Stimulated activated CD4-positive, alpha-beta T cell treated with anti-CD3 and anti-CD28 coated beads, Interleukin-2, amount 100 ng/mL, for 4 hours (primary cell): ENCODE data around the gene KCTD8.

Experiments
- DNase-seq: peaks from one replicate; pipeline ENCODE4 v3.0.0-alpha.2; 2020; ENCODE audit warnings: low read depth

The KCTD8 gene

GRCh38 chr4:44448521-44449461 lies at the start of gene KCTD8:
Gene KCTD8, minus strand, starts transcription at chr4:44448809.
- peak; percentile 14 for DNase-seq

DNA sequence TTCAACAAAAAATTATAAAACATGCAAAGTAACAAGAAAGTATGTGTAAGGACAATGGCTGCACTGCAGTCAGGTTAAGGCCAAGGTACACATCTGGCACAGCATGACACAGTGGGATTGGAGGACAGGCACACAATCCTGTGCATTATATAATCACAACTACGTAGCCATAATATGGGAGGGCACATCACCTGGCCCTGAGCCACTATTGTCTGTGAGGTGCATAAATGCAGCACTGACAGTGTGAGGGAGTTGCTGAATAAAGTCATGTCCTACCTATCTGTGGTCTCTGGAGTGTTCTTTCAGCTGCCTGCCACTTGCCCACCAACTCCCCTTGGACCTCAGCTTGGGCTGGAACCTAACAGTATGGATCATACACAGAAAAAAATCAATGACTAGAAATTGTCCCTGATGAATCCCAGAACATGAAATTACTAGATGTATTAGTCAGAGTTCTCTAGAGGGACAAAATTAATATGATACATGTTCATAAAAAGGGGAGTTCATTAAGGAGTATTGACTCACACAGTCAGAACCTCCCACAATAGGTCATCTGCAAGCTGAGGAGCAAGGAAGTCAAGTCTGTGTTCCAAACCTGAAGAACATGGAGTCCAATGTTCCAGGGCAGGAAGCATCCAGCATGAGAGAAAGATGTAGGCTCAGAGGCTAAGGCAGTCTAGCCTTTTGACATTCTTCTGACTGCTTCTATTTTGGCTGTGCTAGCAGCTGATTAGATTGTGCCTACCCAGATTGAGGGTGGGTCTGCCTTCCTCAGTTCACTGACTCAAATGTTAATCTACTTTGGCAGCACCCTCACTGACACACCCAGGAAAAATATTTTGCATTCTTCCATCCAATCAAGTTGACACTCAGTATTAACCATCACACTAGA lies 46.4 kb upstream of the KCTD8 start:
- DNase-seq = no peak

DNA sequence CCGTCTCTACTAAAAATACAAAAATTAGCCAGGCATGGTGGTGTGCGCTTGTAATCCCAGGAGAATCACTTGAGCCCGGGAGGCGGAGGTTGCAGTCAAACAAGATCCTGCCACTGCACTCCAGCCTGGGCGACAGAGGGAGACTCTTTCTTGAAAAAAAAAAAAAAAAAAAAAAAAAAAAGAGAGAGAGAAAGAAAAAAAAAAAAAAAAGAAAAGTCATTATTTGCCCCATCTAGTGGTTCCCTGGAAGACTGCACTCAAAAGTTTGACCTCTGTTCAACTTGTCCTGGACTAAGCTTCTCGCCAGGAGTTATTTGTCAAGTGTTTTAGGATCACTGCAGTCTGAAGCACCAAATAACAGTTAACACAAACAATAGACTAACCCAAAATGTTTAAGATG lies 45.3 kb upstream of the KCTD8 start:
- DNase-seq = no peak

- no peak for DNase-seq
Observed at GRCh38 chr4:44487341-44487740, 38.7 kb upstream of the KCTD8 start.

- no peak for DNase-seq
Observed at GRCh38 chr4:44479731-44480130, 31.1 kb upstream of the KCTD8 start.

DNA sequence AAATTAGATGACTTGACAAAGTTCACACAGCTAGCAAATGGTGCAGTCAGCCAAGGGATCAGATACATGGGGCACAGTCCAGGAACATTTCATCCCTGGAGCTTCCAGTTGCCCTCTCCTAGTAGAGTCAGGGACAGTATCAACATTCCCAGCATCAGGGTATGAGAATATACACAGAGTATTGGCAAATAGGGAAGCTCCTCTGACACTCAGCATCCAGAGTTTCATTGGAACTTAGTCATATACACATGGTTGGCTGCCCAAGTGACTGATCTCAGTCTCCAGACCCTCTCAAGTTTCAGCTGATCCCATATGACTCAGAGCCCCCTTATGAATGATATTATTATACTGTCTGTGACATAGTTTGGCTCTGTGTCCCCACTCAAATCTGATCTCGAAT lies 13.7 kb upstream of the KCTD8 start:
- DNase-seq = no peak

GRCh38 chr4:44447563-44448504 lies 775 bp downstream of the KCTD8 start:
- DNase-seq = no peak

DNA sequence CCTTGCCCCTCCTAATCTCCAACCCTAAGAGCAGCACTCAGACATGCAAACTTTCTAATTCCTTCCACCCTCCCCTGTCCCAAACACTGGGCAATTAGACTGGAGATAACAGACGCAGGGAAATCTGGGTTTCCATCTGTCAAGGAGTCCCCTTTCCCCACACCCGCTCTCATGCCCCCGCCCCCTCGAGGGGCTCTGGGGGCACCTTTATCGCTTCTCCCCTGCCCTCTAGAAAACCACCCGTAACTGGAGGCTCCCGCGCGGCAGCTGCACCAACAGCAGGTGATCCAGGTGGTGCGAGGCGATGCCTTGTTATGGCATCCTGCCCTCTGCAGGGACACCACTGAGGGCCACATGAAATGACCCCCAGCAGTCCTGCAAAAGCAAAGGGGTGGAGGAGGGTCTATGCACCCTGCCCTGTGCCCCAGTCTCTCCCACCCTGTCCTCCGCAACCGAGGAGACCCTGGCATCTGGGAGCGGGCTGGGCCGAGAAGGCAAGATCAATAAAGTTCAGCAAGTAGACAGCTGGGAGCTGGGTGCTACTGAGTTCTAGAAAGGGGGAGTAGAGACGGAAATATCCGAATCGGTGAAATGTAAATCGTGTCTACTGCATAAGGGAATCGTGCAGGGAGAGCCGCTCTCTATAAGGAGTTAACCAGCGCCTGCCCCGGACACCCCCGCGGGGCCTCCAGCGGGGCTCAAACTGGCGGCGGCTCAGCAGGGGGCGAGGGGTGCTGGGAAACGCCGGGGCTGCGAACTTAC lies 1.6 kb downstream of the KCTD8 start:
- DNase-seq = no peak

DNA sequence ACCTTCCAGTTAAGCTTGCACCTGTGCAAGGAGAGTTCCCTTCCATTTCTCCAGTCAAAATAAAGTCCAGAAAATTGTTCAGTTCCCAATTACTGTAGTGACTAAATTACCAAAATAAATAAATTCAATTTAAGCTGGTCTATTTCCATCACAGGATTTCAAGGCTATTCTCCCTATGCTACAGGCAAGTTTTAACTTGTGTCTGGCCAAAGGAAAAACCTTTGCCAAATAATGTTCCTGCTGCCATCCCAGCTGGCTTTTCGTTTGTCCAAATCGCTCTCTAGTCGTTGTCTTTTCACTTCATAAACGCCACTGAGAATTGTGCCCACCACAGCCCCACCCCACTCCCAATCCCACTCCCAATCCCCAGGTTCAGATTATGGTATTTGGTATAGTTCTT lies 2.4 kb downstream of the KCTD8 start:
- DNase-seq = no peak

GRCh38 chr4:44438687-44439086 lies 9.9 kb downstream of the KCTD8 start:
- DNase-seq = no peak

DNA sequence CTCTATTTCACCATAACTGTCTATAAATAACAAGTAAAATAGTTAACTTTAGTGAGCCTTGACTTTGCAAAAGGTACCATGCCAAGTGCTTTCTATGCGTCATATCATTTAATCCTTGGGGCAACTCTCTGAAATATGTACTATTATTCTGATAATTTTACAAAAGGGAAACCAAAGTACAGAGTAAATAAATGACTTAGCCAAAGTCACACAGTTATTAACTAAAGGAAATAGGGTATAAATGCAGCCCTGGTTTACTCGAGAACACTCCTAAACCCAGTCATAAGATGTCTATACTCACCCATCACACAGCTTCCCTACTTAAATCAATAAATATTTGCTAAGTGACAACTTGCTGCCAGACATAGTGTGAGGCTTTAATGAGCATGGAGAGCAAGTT lies 14.4 kb downstream of the KCTD8 start:
- no peak for DNase-seq

- DNase-seq = no peak
Observed at GRCh38 chr4:44425614-44426208, 22.9 kb downstream of the KCTD8 start.

DNA sequence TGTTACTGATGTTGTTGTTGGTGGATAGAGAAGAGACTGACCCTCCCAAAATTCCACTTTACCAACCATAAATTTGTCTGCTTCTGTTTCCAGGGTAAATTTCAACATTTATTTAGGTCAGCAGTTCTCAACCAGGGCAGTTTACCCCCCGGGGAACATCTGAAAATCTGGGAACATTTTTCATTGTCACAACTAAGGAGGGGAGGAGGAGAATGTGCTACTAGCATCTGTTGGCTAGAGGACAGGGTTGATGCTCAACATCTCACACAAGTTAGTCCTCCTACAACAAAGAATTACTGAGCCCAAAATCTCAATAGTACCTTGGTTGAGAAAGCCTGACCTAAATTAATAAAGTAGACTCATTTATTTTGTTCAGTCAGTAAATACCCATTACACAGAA lies 25.7 kb downstream of the KCTD8 start:
- no peak for DNase-seq

- no peak for DNase-seq
Observed at GRCh38 chr4:44421330-44422065, 27.1 kb downstream of the KCTD8 start.

DNA sequence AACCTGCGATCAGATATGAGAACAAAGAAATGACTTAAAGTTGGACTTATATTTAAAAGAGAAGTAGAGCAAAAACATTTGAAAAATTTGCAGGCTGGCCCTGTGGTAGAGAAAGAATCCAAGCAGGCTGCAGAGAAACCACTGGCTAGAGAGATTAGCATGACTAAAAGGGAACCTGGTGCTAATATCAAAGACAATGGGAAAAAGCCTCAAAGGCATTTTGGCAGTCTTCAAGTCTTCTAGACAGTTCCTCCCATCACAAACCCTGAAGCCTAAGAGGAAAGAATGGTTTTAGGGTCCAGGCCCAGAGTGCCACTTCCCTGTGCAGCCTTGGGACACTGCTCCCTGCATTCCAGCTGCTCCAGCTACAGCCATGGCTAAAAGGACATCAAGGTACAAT lies 33.4 kb downstream of the KCTD8 start:
- no peak for DNase-seq

- DNase-seq = no peak
Observed at GRCh38 chr4:44368413-44369167, 80.0 kb downstream of the KCTD8 start.

- DNase-seq = no peak
Observed at GRCh38 chr4:44354172-44354571, 94.4 kb downstream of the KCTD8 start.

- no peak for DNase-seq
Observed at GRCh38 chr4:44351069-44351468, 97.5 kb downstream of the KCTD8 start.

DNA sequence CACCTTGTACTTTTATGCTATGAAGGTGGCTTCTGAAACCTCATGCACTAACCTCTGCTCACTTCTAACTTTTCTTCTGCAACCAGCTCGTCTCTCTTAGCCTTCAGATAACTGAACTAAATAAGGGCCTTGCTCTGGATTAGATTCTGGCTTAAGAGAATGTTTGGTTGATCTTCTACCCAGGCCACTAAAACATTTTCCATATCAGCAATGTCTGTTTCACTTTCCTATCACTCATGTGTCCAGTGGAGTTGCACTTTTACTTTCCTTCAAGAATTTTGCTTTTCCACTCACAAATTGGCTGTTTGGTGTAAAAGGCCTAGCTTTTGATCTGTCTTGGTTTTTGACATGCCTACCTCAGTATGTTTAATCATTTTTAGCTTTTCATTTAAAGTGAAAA lies 105.8 kb downstream of the KCTD8 start:
- no peak for DNase-seq
